Cerebellar cortex (tissue), 1 donor: ENCODE data around the gene OR10C1.
A peak's percentile ranks its signal among the peaks of the same experiment; 100 is the strongest.
"Not testable (repeated sequence)": the region's sequence is repeated elsewhere in the genome, so short reads cannot be mapped to it uniquely, and the experiment has no call there.

Experiments
- DNase-seq: peaks from one replicate; pipeline ENCODE4 v3.0.0-alpha.2; 2015; ENCODE audit warnings: low spot score

Gene OR10C1

GRCh38 chr6:29439006-29439405 lies at the start of gene OR10C1:
Gene OR10C1 (plus strand): TSS chr6:29439306. CDS start chr6:29440016, 710 bp downstream.
- no peak for DNase-seq

- no peak for DNase-seq
These were observed 43.8 kb upstream of the OR10C1 start, which contains the start of gene OR12D2 for GRCh38 chr6:29395331-29395730. Gene OR12D2 (plus strand): TSS chr6:29395631. CDS start chr6:29396700, 1,069 bp downstream.

GRCh38 chr6:29399525-29399924 lies 39.6 kb upstream of the OR10C1 start:
- no peak for DNase-seq

- no peak for DNase-seq
These were observed 35.3 kb upstream of the OR10C1 start for GRCh38 chr6:29403801-29404200.

GRCh38 chr6:29414588-29414987 lies 24.5 kb upstream of the OR10C1 start, which contains the start of gene OR12D1:
Gene OR12D1 (plus strand): TSS chr6:29414928.
- peak; percentile 1 for DNase-seq

GRCh38 chr6:29419516-29419915 lies 19.6 kb upstream of the OR10C1 start:
- no peak for DNase-seq

- DNase-seq, result no peak
These were observed 14.9 kb upstream of the OR10C1 start for GRCh38 chr6:29424168-29424567.

- DNase-seq, result no peak
These were observed 14.5 kb upstream of the OR10C1 start for GRCh38 chr6:29424575-29424974.

GRCh38 chr6:29425075-29425474 lies 14.0 kb upstream of the OR10C1 start:
- no peak for DNase-seq

GRCh38 chr6:29426654-29427053 lies 12.5 kb upstream of the OR10C1 start:
- DNase-seq, result peak; percentile 1

GRCh38 chr6:29436730-29437129 lies 2.4 kb upstream of the OR10C1 start:
- DNase-seq, result not testable (repeated sequence)

GRCh38 chr6:29442719-29443118 lies 3.6 kb downstream of the OR10C1 start:
- no peak for DNase-seq

GRCh38 chr6:29444031-29444430 lies 4.9 kb downstream of the OR10C1 start:
- not testable (repeated sequence) for DNase-seq

GRCh38 chr6:29447670-29448069 lies 8.6 kb downstream of the OR10C1 start:
- no peak for DNase-seq

GRCh38 chr6:29451471-29452193 lies 12.5 kb downstream of the OR10C1 start:
- DNase-seq, result no peak

GRCh38 chr6:29456971-29457370 lies 17.9 kb downstream of the OR10C1 start, which contains the start of the genes OR11A1 and OR2H1:
Gene OR11A1 (minus strand): TSS chr6:29457071. CDS start chr6:29427641, 29,430 bp downstream.
Gene OR2H1 (plus strand): TSS chr6:29457155. CDS start chr6:29461770, 4,615 bp downstream.
- no peak for DNase-seq

- no peak for DNase-seq
These were observed 22.1 kb downstream of the OR10C1 start for GRCh38 chr6:29461021-29461814.

GRCh38 chr6:29462022-29462421 lies 22.9 kb downstream of the OR10C1 start:
- no peak for DNase-seq

GRCh38 chr6:29465279-29465678 lies 26.2 kb downstream of the OR10C1 start:
- DNase-seq, result no peak

- DNase-seq, result no peak
These were observed 26.7 kb downstream of the OR10C1 start for GRCh38 chr6:29465801-29466200.

GRCh38 chr6:29466241-29466640 lies 27.1 kb downstream of the OR10C1 start:
- no peak for DNase-seq

GRCh38 chr6:29474996-29475395 lies 35.9 kb downstream of the OR10C1 start:
- DNase-seq, result no peak

- DNase-seq, result no peak
These were observed 38.9 kb downstream of the OR10C1 start for GRCh38 chr6:29477923-29478450.
